GM06990 (cell line): Measurements from ENCODE around the gene AEBP1.

ENCODE experiments used
- DNase-seq: peaks from one replicate; pipeline ENCODE4 v3.0.0-alpha.2; 2011; ENCODE audit not compliant: insufficient read length; ENCODE audit errors: extremely low read depth
- H3K27me3 ChIP-seq: replicated peaks from 2 replicates; pipeline ENCODE4 v1.6.0; 2011; ENCODE audit warnings: low read length; ENCODE audit not compliant: control insufficient read depth, insufficient read depth
- H3K36me3 ChIP-seq: 2 replicates; pipeline ENCODE4 v1.5.1; 2011; ENCODE audit warnings: low read length; ENCODE audit not compliant: control insufficient read depth, insufficient read depth
- H3K4me3 ChIP-seq: replicated peaks from 2 replicates; pipeline ENCODE4 v1.5.1; 2011; ENCODE audit warnings: low read depth, mild to moderate bottlenecking, control low read depth, low read length
- CTCF ChIP-seq: IDR thresholded peaks from 2 replicates; pipeline ENCODE4 v1.5.1; 2011; ENCODE audit warnings: low read length, control low read depth, mild to moderate bottlenecking, inconsistent platforms; ENCODE audit not compliant: insufficient read depth, poor library complexity, severe bottlenecking

AEBP1 gene

GRCh38 chr7:44066111-44066460 lies 38.1 kb upstream of the AEBP1 start:
- Histone ChIP-seq H3K27me3 (no peaks in the 10 kb centered on the region), H3K36me3 (peaks cover 7% of the 10 kb centered on the region), H3K4me3 (no peak overlapping the region)
- no peak for TF ChIP-seq CTCF
- no peak for DNase-seq

- DNase-seq: no peak
- TF ChIP-seq CTCF: no peak
- peaks cover 4% of the 10 kb centered on the region; the same call in 1 of the 2 replicates for H3K36me3 ChIP-seq
- H3K4me3 ChIP-seq: no peak overlapping the region
- H3K27me3 ChIP-seq: no peaks in the 10 kb centered on the region
These were observed 37.6 kb upstream of the AEBP1 start for GRCh38 chr7:44066494-44067063.

GRCh38 chr7:44067064-44067951 lies 36.8 kb upstream of the AEBP1 start:
- Histone ChIP-seq H3K27me3 (no peaks in the 10 kb centered on the region), H3K36me3 (no peaks in the 10 kb centered on the region; the same call in 1 of the 2 replicates), H3K4me3 (no peak overlapping the region)
- no peak for TF ChIP-seq CTCF
- DNase-seq: no peak

- no peaks in the 10 kb centered on the region for H3K27me3 ChIP-seq
- TF ChIP-seq CTCF: peak; percentile 1
- no peak for DNase-seq
- no peak overlapping the region for H3K4me3 ChIP-seq
- peaks cover 7% of the 10 kb centered on the region for H3K36me3 ChIP-seq
These were observed 36.1 kb upstream of the AEBP1 start for GRCh38 chr7:44068054-44068453.

- H3K27me3 ChIP-seq: no peaks in the 10 kb centered on the region
- DNase-seq: no peak
- no peak for TF ChIP-seq CTCF
- peaks cover 27% of the 10 kb centered on the region for H3K36me3 ChIP-seq
- H3K4me3 ChIP-seq: no peak overlapping the region
These were observed 32.3 kb upstream of the AEBP1 start for GRCh38 chr7:44071726-44072363.
